GM12878 (cell line): ENCODE measurements around the gene CDC42BPA. TPM values are rescaled to one million over a fixed set of nuclear protein-coding genes. Genes with fewer than 3 reads are reported as not detected.

ENCODE experiments used
- ATAC-seq: fragments of 200-7000 bp; cut with Tn5 transposase; 3 replicates; pipeline ENCODE4 v1.9.1; 2020; ENCODE audit warnings: mild to moderate bottlenecking, moderate library complexity
- BruUV-seq: library from RNA; stranded (reverse); fragments of 400-500 nt; replicated peaks from 2 replicates; lab custom pipeline; 2021; lab: Mats Ljungman, UMichigan
- CTCF ChIA-PET: fragments of 300-600 bp; sonication (Branson Sonifier 250); formaldehyde crosslinking; extraction: SDS; loops from one replicate; lab custom pipeline; 2021; ENCODE audit warnings: inconsistent platforms; lab: Yijun Ruan, JAX
- POLR2A ChIA-PET: fragments of 350-600 bp; formaldehyde crosslinking; extraction: SDS; loops from one replicate; lab custom pipeline; 2021; ENCODE audit warnings: inconsistent platforms; lab: Charles Lee
- RAD21 ChIA-PET: fragments of 300-600 bp; sonication (Branson Sonifier 250); formaldehyde crosslinking; loops from one replicate; lab custom pipeline; 2023; ENCODE audit warnings: antibody characterized with exemption; ENCODE audit not compliant: unreplicated experiment; lab: Charles Lee
- SMC1A ChIA-PET: fragments of 300-600 bp; sonication (Branson Sonifier 250); formaldehyde crosslinking; loops from one replicate; lab custom pipeline; 2023; ENCODE audit not compliant: unreplicated experiment, uncharacterized antibody; lab: Charles Lee
- DNase-seq: peaks from one replicate; pipeline ENCODE4 v3.0.0-alpha.2; 2011; ENCODE audit warnings: low read depth, low spot score
- FAIRE-seq: peaks from 3 replicates; lab custom pipeline; 2011; peaks lifted over from hg19 to GRCh38; lab: Jason Lieb, UNC
- H2AFZ ChIP-seq: 2 replicates; pipeline ENCODE4 v1.6.0; 2011; ENCODE audit warnings: low read depth, low read length, control low read depth; ENCODE audit not compliant: control insufficient read depth
- H3K27ac ChIP-seq: 2 replicates; pipeline ENCODE4 v1.5.1; 2011; ENCODE audit warnings: control low read depth; ENCODE audit not compliant: control insufficient read depth, insufficient read depth
- H3K27me3 ChIP-seq, 2 experiments: replicated peaks in 1 of 2; 2 replicates each; pipeline versions ENCODE4 v1.6.0 to v1.6.1; 2011; ENCODE audit warnings: low read length in 1 of 2; ENCODE audit not compliant: control insufficient read depth in 2 of 2, insufficient read depth in 2 of 2
- H3K36me3 ChIP-seq, 2 experiments: 2 replicates each; pipeline ENCODE4 v1.5.1; 2011; ENCODE audit warnings: low read length in 1 of 2; ENCODE audit not compliant: control insufficient read depth in 2 of 2, insufficient read depth in 2 of 2
- H3K4me1 ChIP-seq: 2 replicates; pipeline ENCODE4 v1.6.1; 2011; ENCODE audit warnings: mild to moderate bottlenecking, low read length, moderate library complexity, mixed read lengths; ENCODE audit not compliant: control insufficient read depth, insufficient read depth
- H3K4me2 ChIP-seq: 2 replicates; pipeline ENCODE4 v1.6.0; 2011; ENCODE audit warnings: control low read depth; ENCODE audit not compliant: control insufficient read depth, insufficient read depth
- H3K4me3 ChIP-seq: fragments of 200-600 bp; sonication (generic); 2 replicates; pipeline ENCODE4 v1.5.1; 2016
- H3K79me2 ChIP-seq: 2 replicates; pipeline ENCODE4 v1.6.0; 2011; ENCODE audit warnings: low read length; ENCODE audit not compliant: control insufficient read depth, insufficient read depth
- H3K9ac ChIP-seq: 2 replicates; pipeline ENCODE4 v1.8.0; 2011; ENCODE audit warnings: low read length, control low read depth, mixed read lengths; ENCODE audit not compliant: control insufficient read depth, insufficient read depth
- H3K9me3 ChIP-seq: replicated peaks from 3 replicates; pipeline ENCODE4 v1.5.1; 2011; ENCODE audit warnings: mild to moderate bottlenecking, low read length; ENCODE audit not compliant: control insufficient read depth, insufficient read depth
- H4K20me1 ChIP-seq: 2 replicates; pipeline ENCODE4 v1.6.0; 2011; ENCODE audit not compliant: control insufficient read depth, insufficient read depth
- CBFB ChIP-seq: IDR thresholded peaks from 2 replicates; pipeline ENCODE4 v1.6.1; 2016; ENCODE audit warnings: antibody characterized with exemption, low read depth
- E2F4 ChIP-seq: IDR thresholded peaks from 2 replicates; pipeline ENCODE4 v1.6.1; 2012; ENCODE audit warnings: low read depth, low read length, improper control_type of control experiment
- GABPA ChIP-seq: IDR thresholded peaks from 2 replicates; pipeline ENCODE4 v1.6.1; 2014; ENCODE audit warnings: antibody characterized with exemption, low read depth, mild to moderate bottlenecking, inconsistent platforms
- LARP7 ChIP-seq: fragments of 450-650 bp; IDR thresholded peaks from 2 replicates; pipeline ENCODE4 v1.6.1; 2017; ENCODE audit warnings: mild to moderate bottlenecking
- NFYA ChIP-seq: IDR thresholded peaks from 2 replicates; pipeline ENCODE4 v1.6.1; 2011; ENCODE audit warnings: low read depth, mild to moderate bottlenecking, low read length, improper control_type of control experiment, borderline replicate concordance
- RAD21 ChIP-seq: IDR thresholded peaks from 2 replicates; pipeline ENCODE4 v1.6.1; 2011; ENCODE audit warnings: mild to moderate bottlenecking, low read depth, low read length, moderate library complexity; ENCODE audit not compliant: insufficient read depth
- RCOR1 ChIP-seq: conservative IDR thresholded peaks from 2 replicates; pipeline ENCODE4 v1.6.1; 2012; ENCODE audit warnings: low read depth, low read length, improper control_type of control experiment
- STAT1 ChIP-seq: fragments of 450-650 bp; conservative IDR thresholded peaks from 2 replicates; pipeline ENCODE4 v1.6.1; 2014; ENCODE audit warnings: antibody characterized with exemption, mild to moderate bottlenecking
- ZBTB40 ChIP-seq: fragments of 450-650 bp; IDR thresholded peaks from 2 replicates; pipeline ENCODE4 v1.6.1; 2016; ENCODE audit warnings: mild to moderate bottlenecking, moderate library complexity, borderline replicate concordance
- ZNF207 ChIP-seq: fragments of 450-650 bp; IDR thresholded peaks from 2 replicates; pipeline ENCODE4 v1.6.1; 2014; ENCODE audit warnings: antibody characterized with exemption, mild to moderate bottlenecking, borderline replicate concordance
- WGBS: methylation state at CpG from one replicate; pipeline ENCODE4 v1.1.6; 2016; ENCODE audit warnings: low lambda C conversion rate; ENCODE audit not compliant: insufficient replicate concordance, insufficient coverage; ENCODE audit errors: missing lambda C conversion rate; 5-methylcytosine and 5-hydroxymethylcytosine counted together
- in situ Hi-C: fragments of 300-500 bp; cut with MboI; formaldehyde crosslinking; loops from 9 replicates; pipeline ENCODE4 v1.14.3; 2018; ENCODE audit warnings: mixed read lengths
- intact Hi-C: fragments of 100-400 bp; cut with micrococcal nuclease; formaldehyde crosslinking; loops from one replicate; pipeline ENCODE4 v1.14.2; 2022; ENCODE audit not compliant: unreplicated experiment
- polyA plus RNA-seq, 11 experiments: library from polyadenylated mRNA; depleted of rRNA in 4 of 11; unstranded in 6 of 11; stranded (reverse) in 5 of 11; fragments of >200 nt; fragmentation: Nextera tagmentation in 4 of 11; fragmentation: Illumina TruSeq in 1 of 11; extraction: Ambion mirVana in 4 of 11; extraction: Trizol in 1 of 11; gene quantifications; 1 replicate in 1 of 11; 2 replicates in 10 of 11; pipeline versions ENCODE4 v1.2.1 to v1.2.3, GENCODE V29; 2011 to 2016; ENCODE audit warnings: inconsistent platforms in 2 of 11, missing spikeins in 2 of 11, low read depth in 1 of 11
- total RNA-seq, 4 experiments: library from RNA; depleted of rRNA in 3 of 4; stranded (reverse); fragments of >200 nt in 3 of 4; fragmentation: Illumina TruSeq in 1 of 4; extraction: Trizol in 1 of 4; gene quantifications; 2 replicates each; pipeline versions ENCODE4 v1.2.1 to v1.2.3, GENCODE V29; 2013 to 2021

The CDC42BPA gene
- total and polyA plus RNA-seq, 10 of the 15 experiments (the other 5 are each of a cell fraction or from before 2014, with no cell fraction given) = 0.02 to 0.52 (median 0.10) TPM

- Histone ChIP-seq H3K36me3 (no peaks in the 10 kb centered on the region; a peak in 1 of 4 replicates), H3K27ac (no peak overlapping the region)
- BruUV-seq = no TSS peak
- TF ChIP-seq GABPA = no peak
- no peak for TF ChIP-seq NFYA
- TF ChIP-seq, all 136 proteins: peak for 0
- Histone ChIP-seq H3K79me2 (no peaks in the 10 kb centered on the region), H3K4me2 (no peak overlapping the region), H3K4me1 (no peaks in the 10 kb centered on the region), H3K9me3 (no peaks in the 10 kb centered on the region; the same call in 2 of the 3 replicates), H3K9ac (no peak overlapping the region), H3K27me3 (no peaks in the 10 kb centered on the region), H2AFZ (no peak overlapping the region), H3K4me3 (no peak overlapping the region), H4K20me1 (no peaks in the 10 kb centered on the region)
- RAD21 ChIA-PET = no interaction called here
- CTCF ChIA-PET = no interaction called here
- in situ Hi-C loops = no loop called here
- SMC1A ChIA-PET = no interaction called here
- intact Hi-C loops = no loop called here
- DNase-seq (no peak), ATAC-seq (no peak), FAIRE-seq (no peak)
- POLR2A ChIA-PET = no interaction called here
- 67% methylated on average over 17 of the region's 21 CpGs for WGBS
Observed at GRCh38 chr1:226976978-226977642, 341.2 kb downstream of the CDC42BPA start.

GRCh38 chr1:226976276-226976977, 341.9 kb downstream of the CDC42BPA start:
- H2AFZ ChIP-seq = no peak overlapping the region
- H3K4me2 ChIP-seq = no peak overlapping the region
- H3K9ac ChIP-seq = no peak overlapping the region
- H3K4me3 ChIP-seq = no peak overlapping the region
- in situ Hi-C loops = no loop called here
- no peak overlapping the region for H3K27ac ChIP-seq
- H3K36me3 ChIP-seq = no peaks in the 10 kb centered on the region
- FAIRE-seq = no peak
- ChIA-PET SMC1A (no interaction called here), POLR2A (no interaction called here), RAD21 (no interaction called here), CTCF (no interaction called here)
- BruUV-seq = no TSS peak
- H3K9me3 ChIP-seq = peaks cover 1% of the 10 kb centered on the region; the same call in 2 of the 3 replicates
- H3K79me2 ChIP-seq = no peaks in the 10 kb centered on the region
- intact Hi-C loops = no loop called here
- H3K27me3 ChIP-seq = no peaks in the 10 kb centered on the region
- H4K20me1 ChIP-seq = no peaks in the 10 kb centered on the region
- no peak for ATAC-seq
- no peak for DNase-seq
- WGBS = 89% methylated on average over 21 of the region's 34 CpGs
- H3K4me1 ChIP-seq = no peaks in the 10 kb centered on the region
- TF ChIP-seq ZNF207 = no peak
- no peak for TF ChIP-seq ZBTB40
- TF ChIP-seq CBFB = no peak
- TF ChIP-seq E2F4 = no peak
- no peak for TF ChIP-seq STAT1
- no peak for TF ChIP-seq RAD21
- no peak for TF ChIP-seq RCOR1
- TF ChIP-seq LARP7 = no peak
